ENCODE results near the gene INMT. TPM values are rescaled to one million over a fixed set of nuclear protein-coding genes. Genes with fewer than 3 reads are reported as not detected.
"Not testable (repeated sequence)": the region's sequence is repeated elsewhere in the genome, so short reads cannot be mapped to it uniquely, and the experiment has no call there.

INMT gene
- total and polyA plus RNA-seq, 2 donors = 0.94 to 2.5 TPM

GRCh38 chr7:30708983-30709382 is 43.0 kb upstream of the INMT start:
- Histone ChIP-seq H3K36me3 (ENCODE audit: control insufficient read depth in 2 of 2, insufficient read depth in 2 of 2, low read length in 1 of 2) (no peaks in the 10 kb centered on the region), H3K27me3 (ENCODE audit: control insufficient read depth in 2 of 2, insufficient read depth in 1 of 2, low read length in 1 of 2) (peaks cover 0 to 3% of the 10 kb centered on the region in 2 donors), H3K9me3 (ENCODE audit: control insufficient read depth in 2 of 2, insufficient read depth in 1 of 2, low read length in 1 of 2) (no peaks in the 10 kb centered on the region), H3K4me1 (ENCODE audit: control insufficient read depth in 2 of 2, insufficient read depth in 2 of 2, low read length in 2 of 2) (no peaks in the 10 kb centered on the region), H3K27ac (ENCODE audit: low read depth in 1 of 2, low read length in 1 of 2) (no peak overlapping the region), H3K4me3 (ENCODE audit: low read length in 2 of 2) (no peak overlapping the region)
- DNase-seq (ENCODE audit: low read depth in 6 of 9, low spot score in 9 of 9) = no peak
- 91% methylated on average over 3 of the region's 3 CpGs for WGBS

GRCh38 chr7:30709549-30709948 is 42.4 kb upstream of the INMT start:
- no peaks in the 10 kb centered on the region for H3K36me3 ChIP-seq (ENCODE audit: control insufficient read depth in 2 of 2, insufficient read depth in 2 of 2, low read length in 1 of 2)

GRCh38 chr7:30710669-30711068 is 41.3 kb upstream of the INMT start:
- WGBS = 95% methylated on average over 4 of the region's 4 CpGs

More at GRCh38 chr7:30709549-30709948, 42.4 kb upstream of the INMT start:
- Histone ChIP-seq H3K4me3 (ENCODE audit: low read length in 2 of 2) (no peak overlapping the region), H3K27ac (ENCODE audit: low read depth in 1 of 2, low read length in 1 of 2) (no peak overlapping the region), H3K27me3 (ENCODE audit: control insufficient read depth in 2 of 2, insufficient read depth in 1 of 2, low read length in 1 of 2) (peaks cover 0 to 3% of the 10 kb centered on the region in 2 donors), H3K9me3 (ENCODE audit: control insufficient read depth in 2 of 2, insufficient read depth in 1 of 2, low read length in 1 of 2) (no peaks in the 10 kb centered on the region), H3K4me1 (ENCODE audit: control insufficient read depth in 2 of 2, insufficient read depth in 2 of 2, low read length in 2 of 2) (no peaks in the 10 kb centered on the region)
- DNase-seq (ENCODE audit: low read depth in 6 of 9, low spot score in 9 of 9) = no peak
- 85% methylated on average over 6 of the region's 6 CpGs for WGBS

GRCh38 chr7:30713392-30713791 is 38.5 kb upstream of the INMT start:
- Histone ChIP-seq H3K4me1 (ENCODE audit: control insufficient read depth in 2 of 2, insufficient read depth in 2 of 2, low read length in 2 of 2) (no peaks in the 10 kb centered on the region), H3K36me3 (ENCODE audit: control insufficient read depth in 2 of 2, insufficient read depth in 2 of 2, low read length in 1 of 2) (no peaks in the 10 kb centered on the region), H3K9me3 (ENCODE audit: control insufficient read depth in 2 of 2, insufficient read depth in 1 of 2, low read length in 1 of 2) (peaks cover 0 to 4% of the 10 kb centered on the region in 2 donors), H3K27me3 (ENCODE audit: control insufficient read depth in 2 of 2, insufficient read depth in 1 of 2, low read length in 1 of 2) (no peaks in the 10 kb centered on the region), H3K4me3 (ENCODE audit: low read length in 2 of 2) (no peak overlapping the region), H3K27ac (ENCODE audit: low read depth in 1 of 2, low read length in 1 of 2) (no peak overlapping the region)
- 83% methylated on average over 6 of the region's 6 CpGs for WGBS
- no peak for DNase-seq (ENCODE audit: low read depth in 6 of 9, low spot score in 9 of 9)

More at GRCh38 chr7:30710669-30711068, 41.3 kb upstream of the INMT start:
- no peaks in the 10 kb centered on the region for H3K4me1 ChIP-seq (ENCODE audit: control insufficient read depth in 2 of 2, insufficient read depth in 2 of 2, low read length in 2 of 2)
- no peak overlapping the region for H3K4me3 ChIP-seq (ENCODE audit: low read length in 2 of 2)
- no peaks in the 10 kb centered on the region for H3K27me3 ChIP-seq (ENCODE audit: control insufficient read depth in 2 of 2, insufficient read depth in 1 of 2, low read length in 1 of 2)
- no peaks in the 10 kb centered on the region for H3K9me3 ChIP-seq (ENCODE audit: control insufficient read depth in 2 of 2, insufficient read depth in 1 of 2, low read length in 1 of 2)
- no peak for DNase-seq (ENCODE audit: low read depth in 6 of 9, low spot score in 9 of 9)
- no peaks in the 10 kb centered on the region for H3K36me3 ChIP-seq (ENCODE audit: control insufficient read depth in 2 of 2, insufficient read depth in 2 of 2, low read length in 1 of 2)
- no peak overlapping the region for H3K27ac ChIP-seq (ENCODE audit: low read depth in 1 of 2, low read length in 1 of 2)

GRCh38 chr7:30714129-30714528 is 37.8 kb upstream of the INMT start:
- no peaks in the 10 kb centered on the region for H3K4me1 ChIP-seq (ENCODE audit: control insufficient read depth in 2 of 2, insufficient read depth in 2 of 2, low read length in 2 of 2)
- 99% methylated on average over 1 of the region's 1 CpG for WGBS
- no peak overlapping the region for H3K27ac ChIP-seq (ENCODE audit: low read depth in 1 of 2, low read length in 1 of 2)
- peaks cover 0 to 4% of the 10 kb centered on the region in 2 donors for H3K9me3 ChIP-seq (ENCODE audit: control insufficient read depth in 2 of 2, insufficient read depth in 1 of 2, low read length in 1 of 2)
- DNase-seq (ENCODE audit: low read depth in 6 of 9, low spot score in 9 of 9) = no peak
- no peak overlapping the region for H3K4me3 ChIP-seq (ENCODE audit: low read length in 2 of 2)
- no peaks in the 10 kb centered on the region for H3K27me3 ChIP-seq (ENCODE audit: control insufficient read depth in 2 of 2, insufficient read depth in 1 of 2, low read length in 1 of 2)
- H3K36me3 ChIP-seq (ENCODE audit: control insufficient read depth in 2 of 2, insufficient read depth in 2 of 2, low read length in 1 of 2) = no peaks in the 10 kb centered on the region

GRCh38 chr7:30717181-30717580 is 34.8 kb upstream of the INMT start:
- 84% methylated on average over 2 of the region's 2 CpGs for WGBS
- Histone ChIP-seq H3K9me3 (ENCODE audit: control insufficient read depth in 2 of 2, insufficient read depth in 1 of 2, low read length in 1 of 2) (peaks cover 0 to 11% of the 10 kb centered on the region in 2 donors), H3K4me3 (ENCODE audit: low read length in 2 of 2) (no peak overlapping the region), H3K27me3 (ENCODE audit: control insufficient read depth in 2 of 2, insufficient read depth in 1 of 2, low read length in 1 of 2) (no peaks in the 10 kb centered on the region), H3K36me3 (ENCODE audit: control insufficient read depth in 2 of 2, insufficient read depth in 2 of 2, low read length in 1 of 2) (no peaks in the 10 kb centered on the region), H3K4me1 (ENCODE audit: control insufficient read depth in 2 of 2, insufficient read depth in 2 of 2, low read length in 2 of 2) (no peaks in the 10 kb centered on the region), H3K27ac (ENCODE audit: low read depth in 1 of 2, low read length in 1 of 2) (no peak overlapping the region)
- no peak for DNase-seq (ENCODE audit: low read depth in 6 of 9, low spot score in 9 of 9)

- H3K27ac ChIP-seq (ENCODE audit: low read depth in 1 of 2, low read length in 1 of 2); DNase-seq (ENCODE audit: low read depth in 6 of 9, low spot score in 9 of 9); H3K27me3 ChIP-seq (ENCODE audit: control insufficient read depth in 2 of 2, insufficient read depth in 1 of 2, low read length in 1 of 2); H3K4me1 ChIP-seq (ENCODE audit: control insufficient read depth in 2 of 2, insufficient read depth in 2 of 2, low read length in 2 of 2); H3K36me3 ChIP-seq (ENCODE audit: control insufficient read depth in 2 of 2, insufficient read depth in 2 of 2, low read length in 1 of 2); H3K4me3 ChIP-seq (ENCODE audit: low read length in 2 of 2): not testable (repeated sequence)
- 96% methylated on average over 2 of the region's 2 CpGs for whole genome bisulfite sequencing
- peaks cover 0 to 11% of the 10 kb centered on the region in 2 donors for H3K9me3 ChIP-seq (ENCODE audit: control insufficient read depth in 2 of 2, insufficient read depth in 1 of 2, low read length in 1 of 2)
Measured at GRCh38 chr7:30719434-30719833, 32.5 kb upstream of the INMT start.

GRCh38 chr7:30721211-30721610 is 30.7 kb upstream of the INMT start:
- Histone ChIP-seq H3K4me3 (ENCODE audit: low read length in 2 of 2) (no peak overlapping the region), H3K36me3 (ENCODE audit: control insufficient read depth in 2 of 2, insufficient read depth in 2 of 2, low read length in 1 of 2) (no peaks in the 10 kb centered on the region), H3K27ac (ENCODE audit: low read depth in 1 of 2, low read length in 1 of 2) (no peak overlapping the region), H3K9me3 (ENCODE audit: control insufficient read depth in 2 of 2, insufficient read depth in 1 of 2, low read length in 1 of 2) (peaks cover 0 to 11% of the 10 kb centered on the region in 2 donors), H3K27me3 (ENCODE audit: control insufficient read depth in 2 of 2, insufficient read depth in 1 of 2, low read length in 1 of 2) (no peaks in the 10 kb centered on the region), H3K4me1 (ENCODE audit: control insufficient read depth in 2 of 2, insufficient read depth in 2 of 2, low read length in 2 of 2) (peaks cover 0 to under 1% of the 10 kb centered on the region in 2 donors)
- 96% methylated on average over 1 of the region's 1 CpG for WGBS
- DNase-seq (ENCODE audit: low read depth in 6 of 9, low spot score in 9 of 9) = no peak

- whole genome bisulfite sequencing = 93% methylated on average over 2 of the region's 2 CpGs
- H3K27me3 ChIP-seq (ENCODE audit: control insufficient read depth in 2 of 2, insufficient read depth in 1 of 2, low read length in 1 of 2) = no peaks in the 10 kb centered on the region
- peaks cover 7 to 11% of the 10 kb centered on the region in 2 donors for H3K4me1 ChIP-seq (ENCODE audit: control insufficient read depth in 2 of 2, insufficient read depth in 2 of 2, low read length in 2 of 2)
- no peak overlapping the region for H3K4me3 ChIP-seq (ENCODE audit: low read length in 2 of 2)
- no peaks in the 10 kb centered on the region for H3K36me3 ChIP-seq (ENCODE audit: control insufficient read depth in 2 of 2, insufficient read depth in 2 of 2, low read length in 1 of 2)
- H3K9me3 ChIP-seq (ENCODE audit: control insufficient read depth in 2 of 2, insufficient read depth in 1 of 2, low read length in 1 of 2) = peaks cover 0 to 7% of the 10 kb centered on the region in 2 donors
- DNase-seq (ENCODE audit: low read depth in 6 of 9, low spot score in 9 of 9) = no peak
- H3K27ac ChIP-seq (ENCODE audit: low read depth in 1 of 2, low read length in 1 of 2) = no peak overlapping the region
Measured at GRCh38 chr7:30722187-30722586, 29.7 kb upstream of the INMT start.

GRCh38 chr7:30722671-30723070 is 29.3 kb upstream of the INMT start:
- peaks cover 0 to 7% of the 10 kb centered on the region in 2 donors for H3K9me3 ChIP-seq (ENCODE audit: control insufficient read depth in 2 of 2, insufficient read depth in 1 of 2, low read length in 1 of 2)
- peaks cover 11 to 15% of the 10 kb centered on the region in 2 donors for H3K4me1 ChIP-seq (ENCODE audit: control insufficient read depth in 2 of 2, insufficient read depth in 2 of 2, low read length in 2 of 2)
- no peaks in the 10 kb centered on the region for H3K36me3 ChIP-seq (ENCODE audit: control insufficient read depth in 2 of 2, insufficient read depth in 2 of 2, low read length in 1 of 2)
- H3K27me3 ChIP-seq (ENCODE audit: control insufficient read depth in 2 of 2, insufficient read depth in 1 of 2, low read length in 1 of 2) = no peaks in the 10 kb centered on the region
- no peak for DNase-seq (ENCODE audit: low read depth in 6 of 9, low spot score in 9 of 9)
- no peak overlapping the region for H3K27ac ChIP-seq (ENCODE audit: low read depth in 1 of 2, low read length in 1 of 2)
- H3K4me3 ChIP-seq (ENCODE audit: low read length in 2 of 2) = no peak overlapping the region

Data from thymus (tissue), 11 donors.